Esophagus squamous epithelium (tissue), 4 donors: ENCODE results near the gene SNTB2.

Experiments used
- CTCF ChIP-seq, 6 experiments: fragments of 450-650 bp in 4 of 6; fragments of 200-600 bp in 2 of 6; sonication (generic) in 2 of 6; IDR thresholded peaks; one replicate each; pipeline ENCODE4 v1.5.1; 2016 to 2019; ENCODE audit warnings: antibody characterized with exemption in 6 of 6, mild to moderate bottlenecking in 4 of 6, moderate library complexity in 4 of 6
- POLR2A ChIP-seq, 4 donors: fragments of 450-650 bp; IDR thresholded peaks; one replicate each; pipeline ENCODE4 v1.6.1; 2017; ENCODE audit warnings: antibody characterized with exemption in 4 of 4, mild to moderate bottlenecking in 4 of 4, moderate library complexity in 3 of 4

- TF ChIP-seq CTCF (IDR thresholded peaks at IDR 0.05) (no peak), POLR2A (IDR thresholded peaks at IDR 0.05) (no peak)
These were observed 80.7 kb downstream of the SNTB2 start for GRCh38 chr16:69267633-69268032.
